Stimulated activated CD4-positive, alpha-beta T cell treated with anti-CD3 and anti-CD28 coated beads, Interleukin-4, amount 100 ng/mL, for 1 hour (primary cell): ENCODE results near the gene NF2.
"Not testable (repeated sequence)": the region's sequence is repeated elsewhere in the genome, so short reads cannot be mapped to it uniquely, and the experiment has no call there.

Experiments used
- DNase-seq: peaks from one replicate; pipeline ENCODE4 v3.0.0-alpha.2; 2020

NF2 gene

DNA sequence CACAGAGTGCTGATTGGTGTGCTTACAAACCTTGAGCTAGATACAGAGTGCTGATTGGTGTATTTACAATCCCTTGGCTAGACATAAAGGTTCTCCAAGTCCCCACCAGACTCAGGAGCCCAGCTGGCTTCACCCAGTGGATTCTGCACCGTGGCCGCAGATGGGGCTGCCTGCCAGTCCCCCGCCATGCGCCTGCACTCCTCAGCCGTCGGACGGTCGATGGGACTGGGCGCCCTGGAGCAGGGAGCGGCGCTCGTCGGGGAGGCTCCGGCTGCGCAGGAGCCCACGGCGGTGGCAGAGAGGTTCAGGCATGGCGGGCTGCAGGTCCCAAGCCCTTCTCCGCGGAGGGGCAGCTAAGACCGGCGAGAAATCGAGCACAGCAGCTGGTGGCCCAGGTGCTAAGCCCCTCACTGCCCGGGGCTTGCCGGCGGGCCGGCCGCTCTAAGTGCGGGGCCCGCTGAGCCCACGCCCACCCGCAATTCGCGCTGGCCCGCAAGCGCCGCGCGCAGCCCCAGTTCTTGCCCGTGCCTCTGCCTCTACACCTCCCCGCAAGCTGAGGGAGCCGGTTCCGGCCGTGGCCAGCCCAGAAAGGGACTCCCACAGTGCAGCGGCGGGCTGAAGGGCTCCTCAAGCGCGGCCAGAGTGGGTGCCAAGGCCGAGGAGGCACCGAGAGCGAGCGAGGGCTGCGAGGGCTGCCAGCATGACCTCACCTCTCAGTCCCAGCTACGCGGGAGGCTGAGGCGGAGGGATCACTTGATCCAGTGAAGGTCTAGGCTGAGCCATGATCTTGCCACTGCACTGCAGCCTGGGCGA lies 5.4 kb upstream of the NF2 start:
- not testable (repeated sequence) for DNase-seq

- no peak for DNase-seq
Observed at GRCh38 chr22:29598684-29599020, 4.8 kb upstream of the NF2 start.

DNA sequence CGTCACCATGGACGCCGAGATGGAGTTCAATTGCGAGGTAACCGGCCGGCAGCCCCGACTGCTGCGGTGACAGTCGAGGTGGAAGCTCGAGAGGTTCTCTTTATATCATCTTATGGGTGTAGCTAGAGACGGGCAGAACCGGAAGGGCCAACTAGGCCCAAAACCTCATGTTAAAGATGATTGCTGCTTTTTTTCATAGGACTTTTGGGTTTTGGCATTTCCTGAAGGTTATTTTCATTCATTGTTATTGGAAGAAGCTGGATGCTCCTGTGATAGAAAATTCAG lies 585 bp downstream of the NF2 start:
- no peak for DNase-seq

GRCh38 chr22:29605527-29605850 lies 2.1 kb downstream of the NF2 start:
- no peak for DNase-seq

- DNase-seq = no peak
Observed at GRCh38 chr22:29606320-29606719, 2.9 kb downstream of the NF2 start.

- DNase-seq = no peak
Observed at GRCh38 chr22:29607426-29607825, 4.0 kb downstream of the NF2 start.

GRCh38 chr22:29609139-29609538 lies 5.7 kb downstream of the NF2 start:
- DNase-seq = no peak

DNA sequence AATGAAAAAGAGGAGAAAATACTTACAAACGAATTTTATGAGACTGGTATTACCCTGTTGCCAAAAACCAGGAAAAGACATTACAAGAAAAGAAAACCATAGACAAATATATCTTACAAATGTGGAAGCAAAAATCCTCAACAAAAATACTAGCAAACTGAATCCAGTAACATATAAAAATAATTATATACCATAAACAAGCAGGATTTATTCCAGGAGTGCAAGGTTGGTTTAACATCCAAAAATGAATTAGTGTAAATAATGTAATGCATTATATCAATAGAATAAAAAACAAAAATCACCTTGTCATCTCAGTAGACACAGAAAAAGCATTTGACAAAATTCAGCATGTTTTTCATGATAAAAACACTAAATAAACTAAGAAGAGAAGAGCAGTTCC lies 7.3 kb downstream of the NF2 start:
- DNase-seq = no peak

- DNase-seq = no peak
Observed at GRCh38 chr22:29615705-29616327, 12.4 kb downstream of the NF2 start.

- DNase-seq = no peak
Observed at GRCh38 chr22:29617922-29618629, 14.6 kb downstream of the NF2 start.

DNA sequence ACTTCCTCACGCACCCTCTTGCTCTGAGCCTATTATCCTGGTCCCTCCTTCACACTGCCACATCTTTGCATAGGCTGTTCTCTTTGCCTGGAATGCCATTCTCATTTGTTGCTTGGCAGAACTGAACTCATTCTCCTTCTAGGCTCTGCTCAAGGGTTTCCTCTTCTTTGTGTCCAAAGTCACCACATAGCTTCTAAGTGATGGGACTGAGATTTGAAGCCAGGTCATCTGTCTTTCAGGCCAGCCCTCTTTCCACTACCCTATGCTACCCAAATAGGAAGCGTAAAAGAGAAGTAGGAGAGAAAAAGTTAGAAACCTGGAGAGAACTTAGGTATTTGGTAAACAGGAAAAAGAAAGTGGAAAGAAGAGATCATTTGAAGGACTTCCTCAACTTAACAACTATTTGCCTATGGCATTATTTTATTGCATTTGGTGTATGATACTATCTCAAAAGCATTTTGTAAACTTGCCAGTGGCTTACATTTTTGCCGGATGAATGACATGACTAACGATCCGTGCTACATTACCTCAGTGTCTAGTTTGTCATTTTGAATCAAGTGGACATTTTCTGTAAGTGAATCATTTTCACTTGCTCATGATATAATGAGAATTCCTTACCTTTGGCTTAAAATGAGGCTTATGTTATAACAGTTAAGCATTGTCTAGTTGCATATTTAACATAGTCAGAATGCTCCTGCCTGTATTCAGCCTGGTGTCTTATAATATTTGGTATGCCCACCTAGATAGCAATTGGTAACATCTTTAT lies 18.5 kb downstream of the NF2 start:
- no peak for DNase-seq

DNA sequence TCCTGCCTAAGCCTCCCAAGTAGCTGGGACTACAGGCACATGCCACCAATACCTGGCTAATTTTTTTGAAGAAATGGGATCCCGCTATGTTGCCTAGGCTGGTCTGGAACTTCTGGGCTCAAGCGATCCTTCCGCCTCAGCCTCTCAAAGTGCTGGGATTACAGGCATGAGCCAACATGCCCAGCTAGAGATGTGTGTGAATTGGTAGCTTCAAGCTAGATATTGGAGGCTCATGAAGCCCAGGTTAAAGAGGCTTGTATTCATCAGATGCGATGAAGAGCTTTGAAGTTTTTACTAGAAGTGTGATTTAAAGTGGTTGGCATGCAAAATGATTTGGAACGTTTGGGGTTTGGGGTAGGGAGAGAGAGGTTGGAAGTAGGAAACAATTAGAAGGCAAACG lies 19.6 kb downstream of the NF2 start:
- no peak for DNase-seq

DNA sequence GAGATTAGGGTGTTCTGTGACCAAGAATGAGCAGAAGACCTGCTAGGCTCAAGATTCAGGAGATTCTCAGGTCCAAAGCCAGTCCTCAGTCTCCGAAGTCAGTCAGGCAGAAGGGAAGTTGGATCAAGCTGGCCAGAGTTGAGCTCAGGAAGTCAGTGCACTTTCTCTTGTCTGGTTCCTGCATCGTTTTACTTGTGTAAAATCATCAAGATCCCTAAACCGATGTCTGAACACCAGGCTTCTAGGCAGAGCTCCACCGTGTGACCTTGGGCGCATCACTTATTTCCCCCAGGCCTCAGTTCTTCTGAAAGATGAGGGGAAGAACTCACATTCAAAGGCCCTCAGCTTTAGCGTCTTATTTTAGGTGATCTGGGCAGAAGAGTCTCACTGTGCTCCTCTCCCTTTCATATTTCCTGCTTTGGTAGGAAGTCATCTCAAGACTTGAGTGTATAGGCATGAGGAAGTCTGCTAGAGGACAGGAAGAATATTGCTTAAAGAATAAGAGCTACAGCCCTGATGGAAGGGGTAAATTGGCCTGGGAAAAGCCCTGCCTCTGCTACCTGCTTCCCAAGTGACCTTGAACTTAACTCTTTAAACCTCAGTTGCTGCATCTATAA lies 20.2 kb downstream of the NF2 start:
- no peak for DNase-seq

DNA sequence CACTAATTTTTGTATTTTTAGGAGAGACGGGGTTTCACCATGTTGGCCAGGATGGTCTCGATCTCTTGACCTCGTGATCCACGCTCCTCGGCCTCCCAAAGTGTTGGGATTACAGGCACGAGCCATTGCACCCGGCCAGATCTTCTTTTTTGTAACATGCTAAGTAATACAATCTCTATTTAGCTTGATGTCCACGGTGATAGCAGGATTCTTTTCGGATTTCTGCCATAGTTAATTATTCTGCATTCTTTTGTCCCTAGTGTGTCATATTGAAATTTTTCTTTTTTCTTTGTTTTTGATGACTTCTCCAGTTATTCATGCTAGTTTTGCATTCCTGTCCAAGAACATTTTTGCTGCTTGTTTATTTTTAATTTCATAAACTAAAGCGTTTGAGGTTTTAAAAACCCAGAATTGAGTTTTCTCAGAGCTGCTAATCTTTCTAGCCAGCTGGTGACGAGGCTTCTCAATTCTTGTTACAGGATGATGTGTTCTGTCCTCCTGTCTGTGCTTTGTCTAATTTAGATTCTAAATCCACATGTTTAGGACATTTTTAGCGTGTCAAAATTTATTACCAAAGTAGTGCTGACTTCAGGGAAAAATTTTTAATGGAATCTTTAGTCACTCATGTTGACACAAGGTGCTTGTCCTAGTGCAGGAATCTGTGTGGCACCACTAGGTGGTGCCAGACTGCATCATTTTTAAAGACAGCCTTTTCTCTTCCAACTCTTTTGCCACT lies 21.8 kb downstream of the NF2 start:
- DNase-seq = peak; percentile 32

DNA sequence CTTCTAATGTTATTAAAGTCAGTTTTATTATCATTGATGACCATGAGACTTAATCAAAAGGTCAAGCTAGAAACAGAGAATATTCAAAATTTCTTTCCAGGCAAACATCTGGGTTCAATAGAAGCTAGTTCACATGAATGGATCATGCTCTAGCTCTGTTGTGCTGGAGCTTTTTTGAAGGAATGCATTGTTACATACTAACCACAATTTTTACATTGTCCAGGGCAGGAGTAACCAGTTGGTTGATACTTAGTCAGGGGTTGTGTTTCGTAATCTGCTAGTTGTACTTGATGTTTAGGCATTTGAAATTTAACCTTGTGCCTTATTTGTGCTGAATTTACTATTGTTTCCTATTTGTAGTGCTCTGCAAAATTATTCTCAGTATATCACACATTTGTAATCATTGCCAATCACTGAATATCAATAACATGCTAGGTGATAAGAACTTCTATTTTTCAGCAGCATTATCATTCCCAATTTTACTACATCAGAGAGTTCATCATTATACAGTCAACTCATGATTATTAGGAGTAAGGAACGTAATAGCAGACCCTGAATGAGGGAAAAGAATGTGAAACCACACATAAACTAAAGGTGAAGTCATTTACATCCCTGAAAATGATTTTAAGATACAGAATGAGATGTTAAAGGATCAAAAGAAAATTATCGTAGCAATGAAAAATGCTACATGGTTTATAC lies 23.2 kb downstream of the NF2 start:
- DNase-seq = no peak

DNA sequence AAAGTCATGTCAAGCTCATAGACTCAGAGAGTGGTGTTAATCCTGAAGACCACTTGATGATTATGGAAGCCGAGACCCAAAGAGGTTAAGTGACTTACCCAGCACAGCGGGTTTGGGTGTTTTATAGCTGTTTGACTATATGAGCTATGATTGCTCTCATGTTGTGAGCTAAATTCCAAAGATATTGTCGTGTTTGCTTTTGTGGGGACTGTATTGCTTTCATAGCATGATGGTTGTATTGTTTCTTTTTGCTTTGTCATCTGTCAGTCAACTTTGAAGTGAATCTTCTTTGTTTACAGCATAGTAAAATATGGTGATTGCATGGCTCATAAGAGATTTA lies 23.7 kb downstream of the NF2 start:
- no peak for DNase-seq

- no peak for DNase-seq
Observed at GRCh38 chr22:29628996-29629902, 25.8 kb downstream of the NF2 start.

GRCh38 chr22:29629903-29630516 lies 26.6 kb downstream of the NF2 start:
- DNase-seq = no peak

GRCh38 chr22:29630987-29631386 lies 27.6 kb downstream of the NF2 start:
- DNase-seq = no peak

DNA sequence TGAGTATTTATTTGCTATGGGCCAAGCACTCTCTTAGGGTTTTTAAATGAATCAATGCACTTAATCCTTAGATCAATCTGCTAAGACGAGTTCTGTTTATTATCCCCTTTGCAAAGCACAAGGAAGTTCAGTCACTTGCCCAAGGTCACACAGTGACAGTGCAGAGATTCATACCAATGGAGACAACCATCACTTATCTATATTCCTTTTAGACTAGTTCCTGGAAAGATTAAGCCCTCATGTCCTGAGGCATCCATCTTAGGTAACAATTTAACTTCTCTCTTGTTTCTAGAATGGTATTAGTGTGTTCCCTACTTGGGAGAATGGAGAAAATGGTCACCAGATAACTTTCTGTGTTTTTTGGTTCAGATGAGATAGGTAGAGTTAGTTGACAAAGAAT lies 28.3 kb downstream of the NF2 start:
- no peak for DNase-seq

- no peak for DNase-seq
Observed at GRCh38 chr22:29632672-29633071, 29.2 kb downstream of the NF2 start.
